Measurements from ENCODE around the gene ZBTB45.
A peak's percentile ranks its signal among the peaks of the same experiment; 100 is the strongest.

Gene ZBTB45

DNA sequence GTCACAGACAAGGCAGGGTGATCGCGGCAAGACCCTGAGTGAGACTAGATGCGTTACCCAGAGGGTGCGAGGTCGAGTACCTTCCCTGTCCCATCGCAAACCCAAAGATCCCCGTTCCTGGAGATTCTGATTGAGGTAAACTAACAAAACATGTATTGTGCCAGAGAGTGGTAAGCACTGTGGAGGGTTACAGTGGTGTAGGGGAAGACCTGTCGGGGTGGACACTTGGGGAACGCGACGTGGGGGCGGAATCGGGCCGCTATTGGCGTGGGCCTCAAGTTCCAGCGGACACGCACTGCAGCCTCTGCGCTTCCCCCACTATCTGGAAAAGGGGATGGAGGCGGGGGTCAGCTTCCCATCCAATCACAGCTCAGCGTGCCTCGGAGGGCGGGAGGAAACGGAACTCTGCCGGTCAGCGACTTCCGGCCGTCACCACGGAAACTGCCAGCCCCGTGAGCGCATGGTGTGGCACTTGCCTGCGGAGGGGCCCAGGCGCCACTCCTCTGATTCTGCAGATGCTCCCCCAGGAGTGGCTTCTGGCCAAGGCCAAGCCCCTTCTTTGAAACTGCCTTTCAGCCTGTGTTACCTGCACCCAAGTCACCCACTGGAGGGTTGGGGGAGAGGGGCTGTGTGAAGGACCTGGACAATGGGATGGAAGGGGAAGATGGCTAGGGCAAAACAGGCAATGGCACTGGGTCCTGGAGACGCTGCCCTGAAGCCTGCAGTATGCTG, 39.8 kb upstream of the ZBTB45 start (continued):
- TF ChIP-seq, protein P1, sequence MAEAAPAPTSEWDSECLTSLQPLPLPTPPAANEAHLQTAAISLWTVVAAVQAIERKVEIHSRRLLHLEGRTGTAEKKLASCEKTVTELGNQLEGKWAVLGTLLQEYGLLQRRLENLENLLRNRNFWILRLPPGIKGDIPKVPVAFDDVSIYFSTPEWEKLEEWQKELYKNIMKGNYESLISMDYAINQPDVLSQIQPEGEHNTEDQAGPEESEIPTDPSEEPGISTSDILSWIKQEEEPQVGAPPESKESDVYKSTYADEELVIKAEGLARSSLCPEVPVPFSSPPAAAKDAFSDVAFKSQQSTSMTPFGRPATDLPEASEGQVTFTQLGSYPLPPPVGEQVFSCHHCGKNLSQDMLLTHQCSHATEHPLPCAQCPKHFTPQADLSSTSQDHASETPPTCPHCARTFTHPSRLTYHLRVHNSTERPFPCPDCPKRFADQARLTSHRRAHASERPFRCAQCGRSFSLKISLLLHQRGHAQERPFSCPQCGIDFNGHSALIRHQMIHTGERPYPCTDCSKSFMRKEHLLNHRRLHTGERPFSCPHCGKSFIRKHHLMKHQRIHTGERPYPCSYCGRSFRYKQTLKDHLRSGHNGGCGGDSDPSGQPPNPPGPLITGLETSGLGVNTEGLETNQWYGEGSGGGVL (tag by site-specific recombination; IDR thresholded peaks at IDR 0.05), result peak; percentile 80
- TF ChIP-seq KLF1 (tag by site-specific recombination; IDR thresholded peaks at IDR 0.05), result peak; percentile 35
- peak; percentile 94 for TF ChIP-seq SP2 (tag by site-specific recombination; IDR thresholded peaks at IDR 0.05)
- TF ChIP-seq, protein P2, sequence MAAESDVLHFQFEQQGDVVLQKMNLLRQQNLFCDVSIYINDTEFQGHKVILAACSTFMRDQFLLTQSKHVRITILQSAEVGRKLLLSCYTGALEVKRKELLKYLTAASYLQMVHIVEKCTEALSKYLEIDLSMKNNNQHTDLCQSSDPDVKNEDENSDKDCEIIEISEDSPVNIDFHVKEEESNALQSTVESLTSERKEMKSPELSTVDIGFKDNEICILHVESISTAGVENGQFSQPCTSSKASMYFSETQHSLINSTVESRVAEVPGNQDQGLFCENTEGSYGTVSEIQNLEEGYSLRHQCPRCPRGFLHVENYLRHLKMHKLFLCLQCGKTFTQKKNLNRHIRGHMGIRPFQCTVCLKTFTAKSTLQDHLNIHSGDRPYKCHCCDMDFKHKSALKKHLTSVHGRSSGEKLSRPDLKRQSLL (tag by site-specific recombination; IDR thresholded peaks at IDR 0.05), result no peak
- TF ChIP-seq, protein P3, sequence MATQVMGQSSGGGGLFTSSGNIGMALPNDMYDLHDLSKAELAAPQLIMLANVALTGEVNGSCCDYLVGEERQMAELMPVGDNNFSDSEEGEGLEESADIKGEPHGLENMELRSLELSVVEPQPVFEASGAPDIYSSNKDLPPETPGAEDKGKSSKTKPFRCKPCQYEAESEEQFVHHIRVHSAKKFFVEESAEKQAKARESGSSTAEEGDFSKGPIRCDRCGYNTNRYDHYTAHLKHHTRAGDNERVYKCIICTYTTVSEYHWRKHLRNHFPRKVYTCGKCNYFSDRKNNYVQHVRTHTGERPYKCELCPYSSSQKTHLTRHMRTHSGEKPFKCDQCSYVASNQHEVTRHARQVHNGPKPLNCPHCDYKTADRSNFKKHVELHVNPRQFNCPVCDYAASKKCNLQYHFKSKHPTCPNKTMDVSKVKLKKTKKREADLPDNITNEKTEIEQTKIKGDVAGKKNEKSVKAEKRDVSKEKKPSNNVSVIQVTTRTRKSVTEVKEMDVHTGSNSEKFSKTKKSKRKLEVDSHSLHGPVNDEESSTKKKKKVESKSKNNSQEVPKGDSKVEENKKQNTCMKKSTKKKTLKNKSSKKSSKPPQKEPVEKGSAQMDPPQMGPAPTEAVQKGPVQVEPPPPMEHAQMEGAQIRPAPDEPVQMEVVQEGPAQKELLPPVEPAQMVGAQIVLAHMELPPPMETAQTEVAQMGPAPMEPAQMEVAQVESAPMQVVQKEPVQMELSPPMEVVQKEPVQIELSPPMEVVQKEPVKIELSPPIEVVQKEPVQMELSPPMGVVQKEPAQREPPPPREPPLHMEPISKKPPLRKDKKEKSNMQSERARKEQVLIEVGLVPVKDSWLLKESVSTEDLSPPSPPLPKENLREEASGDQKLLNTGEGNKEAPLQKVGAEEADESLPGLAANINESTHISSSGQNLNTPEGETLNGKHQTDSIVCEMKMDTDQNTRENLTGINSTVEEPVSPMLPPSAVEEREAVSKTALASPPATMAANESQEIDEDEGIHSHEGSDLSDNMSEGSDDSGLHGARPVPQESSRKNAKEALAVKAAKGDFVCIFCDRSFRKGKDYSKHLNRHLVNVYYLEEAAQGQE (tag by site-specific recombination; IDR thresholded peaks at IDR 0.05), result no peak
- TF ChIP-seq, protein P4, sequence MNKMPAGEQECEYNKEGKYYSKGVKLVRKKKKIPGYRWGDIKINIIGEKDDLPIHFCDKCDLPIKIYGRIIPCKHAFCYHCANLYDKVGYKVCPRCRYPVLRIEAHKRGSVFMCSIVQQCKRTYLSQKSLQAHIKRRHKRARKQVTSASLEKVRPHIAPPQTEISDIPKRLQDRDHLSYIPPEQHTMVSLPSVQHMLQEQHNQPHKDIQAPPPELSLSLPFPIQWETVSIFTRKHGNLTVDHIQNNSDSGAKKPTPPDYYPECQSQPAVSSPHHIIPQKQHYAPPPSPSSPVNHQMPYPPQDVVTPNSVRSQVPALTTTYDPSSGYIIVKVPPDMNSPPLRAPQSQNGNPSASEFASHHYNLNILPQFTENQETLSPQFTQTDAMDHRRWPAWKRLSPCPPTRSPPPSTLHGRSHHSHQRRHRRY (tag by site-specific recombination; IDR thresholded peaks at IDR 0.05), result 0 out of 2 replicates have a peak, but pooled peaks have one; percentile 39
- TF ChIP-seq, protein P5, sequence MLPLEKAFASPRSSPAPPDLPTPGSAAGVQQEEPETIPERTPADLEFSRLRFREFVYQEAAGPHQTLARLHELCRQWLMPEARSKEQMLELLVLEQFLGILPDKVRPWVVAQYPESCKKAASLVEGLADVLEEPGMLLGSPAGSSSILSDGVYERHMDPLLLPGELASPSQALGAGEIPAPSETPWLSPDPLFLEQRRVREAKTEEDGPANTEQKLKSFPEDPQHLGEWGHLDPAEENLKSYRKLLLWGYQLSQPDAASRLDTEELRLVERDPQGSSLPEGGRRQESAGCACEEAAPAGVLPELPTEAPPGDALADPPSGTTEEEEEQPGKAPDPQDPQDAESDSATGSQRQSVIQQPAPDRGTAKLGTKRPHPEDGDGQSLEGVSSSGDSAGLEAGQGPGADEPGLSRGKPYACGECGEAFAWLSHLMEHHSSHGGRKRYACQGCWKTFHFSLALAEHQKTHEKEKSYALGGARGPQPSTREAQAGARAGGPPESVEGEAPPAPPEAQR (tag by site-specific recombination; IDR thresholded peaks at IDR 0.05), result 0 out of 2 replicates have a peak, but pooled peaks have one; percentile 24
- TF ChIP-seq ZNF510 (tag by site-specific recombination; IDR thresholded peaks at IDR 0.05; ENCODE audit: insufficient replicate concordance), result no peak
- TF ChIP-seq ZNF146 (tag by site-specific recombination; IDR thresholded peaks at IDR 0.05), result no peak
- TF ChIP-seq KLF8 (tag by site-specific recombination; IDR thresholded peaks at IDR 0.05), result 0 out of 2 replicates have a peak, but pooled peaks have one; percentile 51
- peak; percentile 85 for TF ChIP-seq OVOL3 (tag by site-specific recombination; IDR thresholded peaks at IDR 0.05)
- TF ChIP-seq, protein P6, sequence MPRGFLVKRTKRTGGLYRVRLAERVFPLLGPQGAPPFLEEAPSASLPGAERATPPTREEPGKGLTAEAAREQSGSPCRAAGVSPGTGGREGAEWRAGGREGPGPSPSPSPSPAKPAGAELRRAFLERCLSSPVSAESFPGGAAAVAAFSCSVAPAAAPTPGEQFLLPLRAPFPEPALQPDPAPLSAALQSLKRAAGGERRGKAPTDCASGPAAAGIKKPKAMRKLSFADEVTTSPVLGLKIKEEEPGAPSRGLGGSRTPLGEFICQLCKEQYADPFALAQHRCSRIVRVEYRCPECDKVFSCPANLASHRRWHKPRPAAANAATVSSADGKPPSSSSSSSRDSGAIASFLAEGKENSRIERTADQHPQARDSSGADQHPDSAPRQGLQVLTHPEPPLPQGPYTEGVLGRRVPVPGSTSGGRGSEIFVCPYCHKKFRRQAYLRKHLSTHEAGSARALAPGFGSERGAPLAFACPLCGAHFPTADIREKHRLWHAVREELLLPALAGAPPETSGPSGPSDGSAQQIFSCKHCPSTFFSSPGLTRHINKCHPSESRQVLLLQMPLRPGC (tag by site-specific recombination; IDR thresholded peaks at IDR 0.05), result 0 out of 2 replicates have a peak, but pooled peaks have one; percentile 53
- peak; percentile 60; the same call in 1 of the 2 replicates for TF ChIP-seq ZNF843 (tag by site-specific recombination; IDR thresholded peaks at IDR 0.05)
- peak; percentile 58; the same call in 1 of the 2 replicates for TF ChIP-seq ZNF24 (tag by site-specific recombination; IDR thresholded peaks at IDR 0.05)
- TF ChIP-seq, protein P7, sequence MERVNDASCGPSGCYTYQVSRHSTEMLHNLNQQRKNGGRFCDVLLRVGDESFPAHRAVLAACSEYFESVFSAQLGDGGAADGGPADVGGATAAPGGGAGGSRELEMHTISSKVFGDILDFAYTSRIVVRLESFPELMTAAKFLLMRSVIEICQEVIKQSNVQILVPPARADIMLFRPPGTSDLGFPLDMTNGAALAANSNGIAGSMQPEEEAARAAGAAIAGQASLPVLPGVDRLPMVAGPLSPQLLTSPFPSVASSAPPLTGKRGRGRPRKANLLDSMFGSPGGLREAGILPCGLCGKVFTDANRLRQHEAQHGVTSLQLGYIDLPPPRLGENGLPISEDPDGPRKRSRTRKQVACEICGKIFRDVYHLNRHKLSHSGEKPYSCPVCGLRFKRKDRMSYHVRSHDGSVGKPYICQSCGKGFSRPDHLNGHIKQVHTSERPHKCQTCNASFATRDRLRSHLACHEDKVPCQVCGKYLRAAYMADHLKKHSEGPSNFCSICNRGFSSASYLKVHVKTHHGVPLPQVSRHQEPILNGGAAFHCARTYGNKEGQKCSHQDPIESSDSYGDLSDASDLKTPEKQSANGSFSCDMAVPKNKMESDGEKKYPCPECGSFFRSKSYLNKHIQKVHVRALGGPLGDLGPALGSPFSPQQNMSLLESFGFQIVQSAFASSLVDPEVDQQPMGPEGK (tag by site-specific recombination; IDR thresholded peaks at IDR 0.05), result peak; percentile 90
- no peak for TF ChIP-seq ZNF521 (tag by site-specific recombination; IDR thresholded peaks at IDR 0.05)
- TF ChIP-seq SP7 (tag by site-specific recombination; IDR thresholded peaks at IDR 0.05), result peak; percentile 80; the same call in 1 of the 2 replicates
- no peak for TF ChIP-seq ZBTB21 (tag by site-specific recombination; IDR thresholded peaks at IDR 0.05)
- TF ChIP-seq, protein P8, sequence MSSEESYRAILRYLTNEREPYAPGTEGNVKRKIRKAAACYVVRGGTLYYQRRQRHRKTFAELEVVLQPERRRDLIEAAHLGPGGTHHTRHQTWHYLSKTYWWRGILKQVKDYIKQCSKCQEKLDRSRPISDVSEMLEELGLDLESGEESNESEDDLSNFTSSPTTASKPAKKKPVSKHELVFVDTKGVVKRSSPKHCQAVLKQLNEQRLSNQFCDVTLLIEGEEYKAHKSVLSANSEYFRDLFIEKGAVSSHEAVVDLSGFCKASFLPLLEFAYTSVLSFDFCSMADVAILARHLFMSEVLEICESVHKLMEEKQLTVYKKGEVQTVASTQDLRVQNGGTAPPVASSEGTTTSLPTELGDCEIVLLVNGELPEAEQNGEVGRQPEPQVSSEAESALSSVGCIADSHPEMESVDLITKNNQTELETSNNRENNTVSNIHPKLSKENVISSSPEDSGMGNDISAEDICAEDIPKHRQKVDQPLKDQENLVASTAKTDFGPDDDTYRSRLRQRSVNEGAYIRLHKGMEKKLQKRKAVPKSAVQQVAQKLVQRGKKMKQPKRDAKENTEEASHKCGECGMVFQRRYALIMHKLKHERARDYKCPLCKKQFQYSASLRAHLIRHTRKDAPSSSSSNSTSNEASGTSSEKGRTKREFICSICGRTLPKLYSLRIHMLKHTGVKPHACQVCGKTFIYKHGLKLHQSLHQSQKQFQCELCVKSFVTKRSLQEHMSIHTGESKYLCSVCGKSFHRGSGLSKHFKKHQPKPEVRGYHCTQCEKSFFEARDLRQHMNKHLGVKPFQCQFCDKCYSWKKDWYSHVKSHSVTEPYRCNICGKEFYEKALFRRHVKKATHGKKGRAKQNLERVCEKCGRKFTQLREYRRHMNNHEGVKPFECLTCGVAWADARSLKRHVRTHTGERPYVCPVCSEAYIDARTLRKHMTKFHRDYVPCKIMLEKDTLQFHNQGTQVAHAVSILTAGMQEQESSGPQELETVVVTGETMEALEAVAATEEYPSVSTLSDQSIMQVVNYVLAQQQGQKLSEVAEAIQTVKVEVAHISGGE (tag by site-specific recombination; conservative IDR thresholded peaks at IDR 0.05; ENCODE audit: low read depth), result peak; percentile 97
- peak; percentile 58; the same call in 1 of the 2 replicates for TF ChIP-seq BCL11A (tag by site-specific recombination; IDR thresholded peaks at IDR 0.05; ENCODE audit: low read depth)
- TF ChIP-seq ZNF768 (tag by site-specific recombination; IDR thresholded peaks at IDR 0.05), result 0 out of 2 replicates have a peak, but pooled peaks have one; percentile 37
